Breast epithelium (tissue), 3 donors: ENCODE results near the gene CHKB.

Experiments used
- CTCF ChIP-seq, 3 donors: fragments of 450-650 bp; IDR thresholded peaks; one replicate each; pipeline ENCODE4 v1.5.1; 2016 to 2017; ENCODE audit warnings: antibody characterized with exemption in 3 of 3, mild to moderate bottlenecking in 3 of 3, moderate library complexity in 3 of 3
- POLR2A ChIP-seq: fragments of 450-650 bp; IDR thresholded peaks from one replicate; pipeline ENCODE4 v1.6.1; 2016; ENCODE audit warnings: antibody characterized with exemption, mild to moderate bottlenecking, moderate library complexity

GRCh38 chr22:50583294-50583861 is 729 bp upstream of the CHKB start:
- no peak for TF ChIP-seq CTCF (IDR thresholded peaks at IDR 0.05)
- TF ChIP-seq POLR2A: no peak
